Ishikawa (cell line): ENCODE results near the gene ERN1.

Experiments used
- TF ChIP-seq, protein P1 (sequence below): IDR thresholded peaks from 2 replicates; pipeline ENCODE4 v1.6.1; 2012
- TF ChIP-seq, protein P2 (sequence below): IDR thresholded peaks from 2 replicates; pipeline ENCODE4 v1.6.1; 2012; ENCODE audit warnings: low read depth, mild to moderate bottlenecking

DNA sequence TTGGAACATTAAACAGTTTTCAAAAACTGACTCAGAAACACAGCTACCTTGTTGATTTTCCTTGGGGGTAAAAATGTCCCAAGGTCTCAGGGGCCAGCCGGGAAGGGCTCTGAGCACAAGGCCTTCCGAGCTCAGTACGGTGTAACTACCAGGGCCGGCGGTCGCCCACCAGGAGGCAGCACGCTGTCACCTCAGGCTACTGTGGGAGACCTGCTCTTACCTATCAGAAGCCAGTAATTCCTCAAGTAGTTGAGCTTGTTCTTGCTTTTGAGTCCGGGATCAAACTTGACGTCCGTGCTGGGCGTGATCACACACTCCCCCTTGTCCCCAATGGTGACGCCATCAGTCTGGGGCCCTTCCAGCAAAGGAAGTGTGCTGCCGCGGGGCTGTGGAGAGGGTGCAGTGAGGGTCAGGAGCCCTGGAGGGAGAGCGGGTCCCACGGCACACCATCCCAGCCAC is 66.1 kb downstream of the ERN1 start:
- TF ChIP-seq, protein P1, sequence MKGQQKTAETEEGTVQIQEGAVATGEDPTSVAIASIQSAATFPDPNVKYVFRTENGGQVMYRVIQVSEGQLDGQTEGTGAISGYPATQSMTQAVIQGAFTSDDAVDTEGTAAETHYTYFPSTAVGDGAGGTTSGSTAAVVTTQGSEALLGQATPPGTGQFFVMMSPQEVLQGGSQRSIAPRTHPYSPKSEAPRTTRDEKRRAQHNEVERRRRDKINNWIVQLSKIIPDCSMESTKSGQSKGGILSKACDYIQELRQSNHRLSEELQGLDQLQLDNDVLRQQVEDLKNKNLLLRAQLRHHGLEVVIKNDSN: no peak
- TF ChIP-seq, protein P2, sequence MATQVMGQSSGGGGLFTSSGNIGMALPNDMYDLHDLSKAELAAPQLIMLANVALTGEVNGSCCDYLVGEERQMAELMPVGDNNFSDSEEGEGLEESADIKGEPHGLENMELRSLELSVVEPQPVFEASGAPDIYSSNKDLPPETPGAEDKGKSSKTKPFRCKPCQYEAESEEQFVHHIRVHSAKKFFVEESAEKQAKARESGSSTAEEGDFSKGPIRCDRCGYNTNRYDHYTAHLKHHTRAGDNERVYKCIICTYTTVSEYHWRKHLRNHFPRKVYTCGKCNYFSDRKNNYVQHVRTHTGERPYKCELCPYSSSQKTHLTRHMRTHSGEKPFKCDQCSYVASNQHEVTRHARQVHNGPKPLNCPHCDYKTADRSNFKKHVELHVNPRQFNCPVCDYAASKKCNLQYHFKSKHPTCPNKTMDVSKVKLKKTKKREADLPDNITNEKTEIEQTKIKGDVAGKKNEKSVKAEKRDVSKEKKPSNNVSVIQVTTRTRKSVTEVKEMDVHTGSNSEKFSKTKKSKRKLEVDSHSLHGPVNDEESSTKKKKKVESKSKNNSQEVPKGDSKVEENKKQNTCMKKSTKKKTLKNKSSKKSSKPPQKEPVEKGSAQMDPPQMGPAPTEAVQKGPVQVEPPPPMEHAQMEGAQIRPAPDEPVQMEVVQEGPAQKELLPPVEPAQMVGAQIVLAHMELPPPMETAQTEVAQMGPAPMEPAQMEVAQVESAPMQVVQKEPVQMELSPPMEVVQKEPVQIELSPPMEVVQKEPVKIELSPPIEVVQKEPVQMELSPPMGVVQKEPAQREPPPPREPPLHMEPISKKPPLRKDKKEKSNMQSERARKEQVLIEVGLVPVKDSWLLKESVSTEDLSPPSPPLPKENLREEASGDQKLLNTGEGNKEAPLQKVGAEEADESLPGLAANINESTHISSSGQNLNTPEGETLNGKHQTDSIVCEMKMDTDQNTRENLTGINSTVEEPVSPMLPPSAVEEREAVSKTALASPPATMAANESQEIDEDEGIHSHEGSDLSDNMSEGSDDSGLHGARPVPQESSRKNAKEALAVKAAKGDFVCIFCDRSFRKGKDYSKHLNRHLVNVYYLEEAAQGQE: no peak
